Aorta (tissue), 5 donors: ENCODE data around the gene DHRSX. TPM values are rescaled to one million over a fixed set of nuclear protein-coding genes. Genes with fewer than 3 reads are reported as not detected.
"Not testable (repeated sequence)": the region's sequence is repeated elsewhere in the genome, so short reads cannot be mapped to it uniquely, and the experiment has no call there.

Source experiments
- ATAC-seq: fragments of 200-7000 bp; cut with Tn5 transposase; one replicate; pipeline ENCODE4 v1.9.1; 2022; ENCODE audit warnings: moderate library complexity; ENCODE audit not compliant: low FRiP score
- DNase-seq, 2 donors: peaks; one replicate each; pipeline ENCODE4 v3.0.0-alpha.2; 2020
- H3K27ac ChIP-seq, 2 donors: one replicate each; pipeline ENCODE4 v1.5.1; 2013; ENCODE audit warnings: low read length in 2 of 2, mild to moderate bottlenecking in 2 of 2, moderate library complexity in 2 of 2, control low read depth in 1 of 2, inconsistent platforms in 1 of 2, low read depth in 1 of 2
- H3K27me3 ChIP-seq, 2 donors: one replicate each; pipeline ENCODE4 v1.6.1; 2013; ENCODE audit warnings: control low read depth in 1 of 2, low read length in 1 of 2, mild to moderate bottlenecking in 1 of 2, moderate library complexity in 1 of 2; ENCODE audit not compliant: insufficient read depth in 2 of 2, control insufficient read depth in 1 of 2
- H3K36me3 ChIP-seq, 2 donors: one replicate each; pipeline ENCODE4 v1.6.1; 2013; ENCODE audit warnings: control low read depth in 1 of 2, low read length in 1 of 2, mild to moderate bottlenecking in 1 of 2; ENCODE audit not compliant: insufficient read depth in 2 of 2, control insufficient read depth in 1 of 2
- H3K4me1 ChIP-seq, 2 donors: one replicate each; pipeline ENCODE4 v1.6.1; 2013; ENCODE audit warnings: low read length in 2 of 2, control low read depth in 1 of 2, mild to moderate bottlenecking in 1 of 2, moderate library complexity in 1 of 2; ENCODE audit not compliant: insufficient read depth in 2 of 2, control insufficient read depth in 1 of 2
- H3K4me3 ChIP-seq, 2 donors: one replicate each; pipeline ENCODE4 v1.5.1; 2013; ENCODE audit warnings: low read length in 2 of 2, control low read depth in 1 of 2, mild to moderate bottlenecking in 1 of 2
- H3K9me3 ChIP-seq: one replicate; pipeline ENCODE4 v1.6.1; 2013; ENCODE audit warnings: mild to moderate bottlenecking, low read length; ENCODE audit not compliant: control insufficient read depth
- WGBS, 2 donors: extraction: QIAGEN DNeasy Blood & Tissue Kit; methylation state at CpG; one replicate each; pipeline ENCODE4 v1.1.7; 2013; 5-methylcytosine and 5-hydroxymethylcytosine counted together
- intact Hi-C, 2 donors: fragments of 100-400 bp; cut with DNase I; formaldehyde crosslinking; loops; one replicate each; pipeline versions ENCODE4 v1.14.2 to v1.15.0; 2022
- polyA plus RNA-seq, 2 donors: library from polyadenylated mRNA; stranded (reverse); fragments of 200-250 nt; gene quantifications; one replicate each; pipeline ENCODE4 v1.2.3, GENCODE V29; 2013
- total RNA-seq, 2 donors: library from RNA; stranded (reverse); fragmentation: NEBNext Ultra II Directional; extraction: Animal tissue kit (Norgen Biotek cat#: 25700); gene quantifications; one replicate each; pipeline ENCODE4 v1.2.1, GENCODE V29; 2021
- donor health status: healthy with polysubstance abuse.
- donor health status: Bipolar disorder and iron deficiency.
- donor health status: DM: no; HTN: no; CAD: no.
- donor health status: DM: no; HTN: no; CAD: no.
- donor health status: DM: yes; HTN: yes; CAD: no.

Gene DHRSX
- total and polyA plus RNA-seq, 4 donors: 6.0 to 21.8 (median 11.7) TPM

DNA sequence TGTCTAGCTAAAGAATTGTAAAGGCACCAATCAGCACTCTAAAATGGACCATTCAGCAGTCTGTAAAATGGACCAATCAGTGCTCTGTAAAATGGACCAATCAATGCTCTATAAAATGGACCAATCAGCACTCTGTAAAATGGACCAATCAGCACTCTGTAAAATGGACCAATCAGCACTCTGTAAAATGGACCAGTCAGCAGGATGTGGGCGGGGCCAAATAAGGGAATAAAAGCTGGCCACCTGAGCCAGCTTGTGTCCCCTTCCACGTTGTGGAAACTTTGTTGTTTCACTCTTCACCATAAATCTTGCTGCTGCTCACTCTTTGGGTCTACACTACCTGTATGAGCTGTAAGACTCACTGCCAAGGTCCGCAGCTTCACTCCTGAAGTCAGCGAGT, 230.0 kb downstream of the DHRSX start:
- H3K36me3 ChIP-seq, H3K9me3 ChIP-seq, H3K27ac ChIP-seq, intact Hi-C loops, DNase-seq, H3K4me1 ChIP-seq, H3K4me3 ChIP-seq, ATAC-seq, H3K27me3 ChIP-seq: not testable (repeated sequence)
- 87 to 92% methylated on average over 4 of the region's 4 CpGs for WGBS, 2 donors

- peak in 1 of 2 donors; percentile 33 for DNase-seq
- WGBS, 2 donors: 85 to 89% methylated on average over 8 of the region's 8 CpGs
Measured at GRCh38 chrX:2267890-2268289, 232.9 kb downstream of the DHRSX start.

GRCh38 chrX:2266445-2267349, 234.1 kb downstream of the DHRSX start:
- no peak overlapping the region for H3K27ac ChIP-seq
- H3K4me1 ChIP-seq: no peaks in the 10 kb centered on the region
- peak in 1 of 2 donors; percentile 22 for DNase-seq
- H3K4me3 ChIP-seq: no peak overlapping the region
- ATAC-seq: no peak
- intact Hi-C loops: no loop called here
- H3K36me3 ChIP-seq: no peaks in the 10 kb centered on the region
- WGBS, 2 donors: 92 to 94% methylated on average over 26 of the region's 26 CpGs
- no peaks in the 10 kb centered on the region for H3K9me3 ChIP-seq
- no peaks in the 10 kb centered on the region for H3K27me3 ChIP-seq

More at GRCh38 chrX:2267890-2268289, 232.9 kb downstream of the DHRSX start:
- intact Hi-C loops: no loop called here
- H3K9me3 ChIP-seq: no peaks in the 10 kb centered on the region
- no peaks in the 10 kb centered on the region for H3K36me3 ChIP-seq
- no peak for ATAC-seq
- H3K27ac ChIP-seq: no peak overlapping the region
- H3K4me3 ChIP-seq: no peak overlapping the region
- no peaks in the 10 kb centered on the region for H3K27me3 ChIP-seq
- no peaks in the 10 kb centered on the region for H3K4me1 ChIP-seq

GRCh38 chrX:2265658-2266444, 234.9 kb downstream of the DHRSX start:
- H3K27me3 ChIP-seq, H3K9me3 ChIP-seq, H3K27ac ChIP-seq, H3K4me1 ChIP-seq, H3K36me3 ChIP-seq, intact Hi-C loops, ATAC-seq, H3K4me3 ChIP-seq: not testable (repeated sequence)
- 96 to 97% methylated on average over 21 to 23 of the region's 23 CpGs for WGBS, 2 donors
- DNase-seq: peak in 1 of 2 donors; percentile 19

- Histone ChIP-seq H3K4me3 (no peak overlapping the region), H3K36me3 (no peaks in the 10 kb centered on the region), H3K9me3 (no peaks in the 10 kb centered on the region), H3K27me3 (no peaks in the 10 kb centered on the region), H3K27ac (no peak overlapping the region), H3K4me1 (no peaks in the 10 kb centered on the region)
- ATAC-seq (no peak), DNase-seq (peak in 1 of 2 donors; percentile 49)
- 92 to 97% methylated on average over 17 of the region's 17 CpGs for WGBS, 2 donors
- intact Hi-C loops: no loop called here
Measured at GRCh38 chrX:2264179-2265030, 236.4 kb downstream of the DHRSX start.

GRCh38 chrX:2263203-2263602, 237.6 kb downstream of the DHRSX start:
- intact Hi-C loops: no loop called here
- no peaks in the 10 kb centered on the region for H3K27me3 ChIP-seq
- DNase-seq (peak in 1 of 2 donors; percentile 14), ATAC-seq (no peak)
- H3K4me3 ChIP-seq: no peak overlapping the region
- H3K36me3 ChIP-seq: no peaks in the 10 kb centered on the region
- H3K4me1 ChIP-seq: no peaks in the 10 kb centered on the region
- 84 to 91% methylated on average over 10 of the region's 10 CpGs for WGBS, 2 donors
- no peak overlapping the region for H3K27ac ChIP-seq
- no peaks in the 10 kb centered on the region for H3K9me3 ChIP-seq

DNA sequence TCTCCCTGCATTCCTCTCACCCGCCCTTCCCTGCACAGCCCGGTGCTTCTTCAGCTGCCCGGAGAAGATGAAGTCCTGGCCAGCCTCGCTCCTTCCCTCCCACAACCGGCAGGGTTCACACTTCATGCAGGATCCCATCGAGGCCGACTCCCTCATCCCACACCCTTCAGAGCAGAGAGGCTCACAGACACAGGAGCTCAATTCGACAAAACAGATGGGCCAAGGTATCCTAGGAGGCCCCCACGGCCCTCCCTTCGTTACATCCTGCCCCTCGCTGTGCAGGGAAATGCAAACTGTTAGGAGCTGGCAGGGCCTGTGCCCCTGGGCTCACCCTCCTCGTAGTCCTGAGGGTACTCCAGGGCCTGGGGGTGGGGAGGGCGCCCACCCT, 238.1 kb downstream of the DHRSX start:
- intact Hi-C loops: no loop called here
- H3K4me3 ChIP-seq: no peak overlapping the region
- ATAC-seq (peak; percentile 50), DNase-seq (peak in 1 of 2 donors; percentile 64)
- H3K4me1 ChIP-seq: no peaks in the 10 kb centered on the region
- no peaks in the 10 kb centered on the region for H3K36me3 ChIP-seq
- H3K27ac ChIP-seq: no peak overlapping the region
- H3K9me3 ChIP-seq: no peaks in the 10 kb centered on the region
- H3K27me3 ChIP-seq: no peaks in the 10 kb centered on the region
- 60 to 69% methylated on average over 13 of the region's 13 CpGs for WGBS, 2 donors
